ENCODE results near the gene ZYX.

ZYX gene

GRCh38 chr7:143408686-143409561 lies 27.8 kb downstream of the ZYX start, which contains the start of gene EPHA1:
TSS of gene EPHA1 (minus strand) at chr7:143408856. CDS start at chr7:143408805, 51 bp downstream.
- Histone ChIP-seq H3K27ac (ENCODE audit: low read depth, low read length) (no peak within 1 kb of the TSS), H3K9ac (ENCODE audit: low read length) (no peak within 1 kb of the TSS), H3K4me2 (ENCODE audit: low read depth, low read length, poor library complexity, severe bottlenecking) (no peak within 1 kb of the TSS), H3K9me2 (replicated peaks; ENCODE audit: insufficient read depth, low read length) (no peaks in the 10 kb centered on the region), H3K36me3 (ENCODE audit: low read length) (no peaks in the 10 kb centered on the region), H3K4me3 (ENCODE audit: insufficient read depth, low read length, poor library complexity, severe bottlenecking) (no peak within 1 kb of the TSS), H3K27me3 (ENCODE audit: low read length) (no peaks in the 10 kb centered on the region), H3K79me2 (ENCODE audit: insufficient read depth, low read length) (no peaks in the 10 kb centered on the region), H3F3A (ENCODE audit: insufficient read depth) (no peaks in the 10 kb centered on the region), H3K9me3 (ENCODE audit: insufficient read depth, low read length) (no peaks in the 10 kb centered on the region), H2AFZ (ENCODE audit: low read depth, low read length, severe bottlenecking) (no peak within 1 kb of the TSS), H4K20me1 (ENCODE audit: low read depth, low read length) (no peaks in the 10 kb centered on the region)
- TF ChIP-seq CTCF (IDR thresholded peaks at IDR 0.05; ENCODE audit: insufficient read depth, low read length, poor library complexity, severe bottlenecking) (no peak), EZH2phosphoT487 (conservative IDR thresholded peaks at IDR 0.05; ENCODE audit: low read length) (no peak)

- no peak overlapping the region for H3K27ac ChIP-seq (ENCODE audit: low read depth, low read length)
- no peak overlapping the region for H3K4me2 ChIP-seq (ENCODE audit: low read depth, low read length, poor library complexity, severe bottlenecking)
- no peak overlapping the region for H2AFZ ChIP-seq (ENCODE audit: low read depth, low read length, severe bottlenecking)
- H3K36me3 ChIP-seq (ENCODE audit: low read length) = no peaks in the 10 kb centered on the region
- TF ChIP-seq CTCF (IDR thresholded peaks at IDR 0.05; ENCODE audit: insufficient read depth, low read length, poor library complexity, severe bottlenecking) (no peak), EZH2phosphoT487 (conservative IDR thresholded peaks at IDR 0.05; ENCODE audit: low read length) (no peak)
- no peaks in the 10 kb centered on the region for H3F3A ChIP-seq (ENCODE audit: insufficient read depth)
- no peaks in the 10 kb centered on the region for H3K79me2 ChIP-seq (ENCODE audit: insufficient read depth, low read length)
- H3K9ac ChIP-seq (ENCODE audit: low read length) = no peak overlapping the region
- no peak overlapping the region for H3K4me3 ChIP-seq (ENCODE audit: insufficient read depth, low read length, poor library complexity, severe bottlenecking)
- H3K9me2 ChIP-seq (replicated peaks; ENCODE audit: insufficient read depth, low read length) = no peaks in the 10 kb centered on the region
- H3K9me3 ChIP-seq (ENCODE audit: insufficient read depth, low read length) = no peaks in the 10 kb centered on the region
- H4K20me1 ChIP-seq (ENCODE audit: low read depth, low read length) = no peaks in the 10 kb centered on the region
- no peaks in the 10 kb centered on the region for H3K27me3 ChIP-seq (ENCODE audit: low read length)
Measured at GRCh38 chr7:143410521-143411004, 29.4 kb downstream of the ZYX start.

GRCh38 chr7:143411976-143412708 lies 31.0 kb downstream of the ZYX start:
- Histone ChIP-seq H4K20me1 (ENCODE audit: low read depth, low read length) (no peaks in the 10 kb centered on the region), H3K36me3 (ENCODE audit: low read length) (no peaks in the 10 kb centered on the region), H3K27ac (ENCODE audit: low read depth, low read length) (no peak overlapping the region), H3K9me3 (ENCODE audit: insufficient read depth, low read length) (no peaks in the 10 kb centered on the region), H3K9ac (ENCODE audit: low read length) (no peak overlapping the region), H3K4me2 (ENCODE audit: low read depth, low read length, poor library complexity, severe bottlenecking) (no peak overlapping the region), H2AFZ (ENCODE audit: low read depth, low read length, severe bottlenecking) (no peak overlapping the region), H3K79me2 (ENCODE audit: insufficient read depth, low read length) (no peaks in the 10 kb centered on the region), H3K27me3 (ENCODE audit: low read length) (no peaks in the 10 kb centered on the region), H3F3A (ENCODE audit: insufficient read depth) (no peaks in the 10 kb centered on the region), H3K9me2 (replicated peaks; ENCODE audit: insufficient read depth, low read length) (no peaks in the 10 kb centered on the region), H3K4me3 (ENCODE audit: insufficient read depth, low read length, poor library complexity, severe bottlenecking) (no peak overlapping the region)
- TF ChIP-seq CTCF (IDR thresholded peaks at IDR 0.05; ENCODE audit: insufficient read depth, low read length, poor library complexity, severe bottlenecking) = no peak
- TF ChIP-seq EZH2phosphoT487 (conservative IDR thresholded peaks at IDR 0.05; ENCODE audit: low read length) = no peak

Measured in SU-DHL-6 (cell line).